SHP77 (cell line): ENCODE results near the gene ACOT13.
"Not testable (repeated sequence)": the region's sequence is repeated elsewhere in the genome, so short reads cannot be mapped to it uniquely, and the experiment has no call there.

Source experiments
- DNase-seq, 2 experiments: peaks; one replicate each; lab custom pipeline; 2025; lab: John Stamatoyannopoulos, UW

Gene ACOT13

GRCh38 chr6:24692848-24693592 is 26.1 kb downstream of the ACOT13 start:
- DNase-seq = no peak

DNA sequence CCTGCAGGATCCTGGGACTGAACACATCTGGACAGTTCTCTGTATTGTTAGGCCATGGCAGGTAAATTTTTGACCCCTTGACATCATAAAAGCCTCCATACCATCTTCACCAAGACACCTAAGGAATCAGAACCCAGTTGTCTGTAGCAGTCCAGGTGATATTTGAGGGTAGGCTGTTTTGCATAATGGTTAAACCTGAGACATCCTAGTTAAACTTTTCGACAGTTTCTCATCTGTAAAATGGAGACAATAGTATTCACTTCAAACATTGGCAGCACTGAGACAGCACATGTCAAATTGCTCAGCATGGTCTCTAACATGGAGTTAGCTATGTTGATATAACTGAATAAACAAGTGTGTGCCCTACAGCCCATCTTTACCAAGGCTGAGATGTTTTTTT is 27.3 kb downstream of the ACOT13 start:
- no peak for DNase-seq

DNA sequence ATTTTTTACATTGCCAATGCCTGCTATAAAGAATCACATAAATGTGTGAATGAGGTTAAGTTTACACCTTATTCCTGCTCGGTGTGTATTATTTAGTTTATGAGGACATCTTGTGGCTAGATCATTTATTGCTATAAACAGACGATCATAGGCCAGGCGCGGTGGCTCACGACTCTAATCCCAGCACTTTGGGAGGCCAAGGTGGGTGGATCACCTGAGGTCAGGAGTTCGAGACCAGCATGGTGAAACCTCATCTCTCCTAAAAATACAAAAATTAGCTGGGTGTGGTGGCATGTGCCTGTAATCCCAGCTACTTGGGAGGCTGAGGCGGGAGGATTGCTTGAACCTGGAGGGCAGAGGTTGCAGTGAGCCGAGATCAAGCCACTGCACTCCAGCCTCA is 28.8 kb downstream of the ACOT13 start:
- DNase-seq = peak; percentile 19 to 32

DNA sequence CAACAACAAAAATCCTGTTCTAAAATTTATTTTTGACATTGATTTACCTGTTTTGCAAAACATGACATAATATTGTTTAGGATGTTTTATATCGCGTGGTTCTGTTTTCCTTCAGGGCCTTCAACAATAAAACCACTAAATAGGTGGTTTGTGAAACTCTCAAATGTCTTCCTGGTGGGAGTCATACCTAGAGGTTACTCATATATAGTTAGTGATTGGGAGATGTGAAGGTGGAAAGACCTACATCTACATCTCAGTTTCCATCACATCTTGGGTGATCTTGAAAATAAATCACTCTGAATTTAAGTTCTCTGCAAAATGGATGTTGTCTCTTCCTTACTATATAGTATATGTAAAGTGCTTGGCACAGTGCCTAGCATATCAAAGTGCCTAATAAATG is 29.2 kb downstream of the ACOT13 start:
- no peak for DNase-seq

- DNase-seq = no peak
Measured at GRCh38 chr6:24699521-24700359, 32.9 kb downstream of the ACOT13 start.

- no peak for DNase-seq
Measured at GRCh38 chr6:24702720-24703282, 35.9 kb downstream of the ACOT13 start.

GRCh38 chr6:24704468-24704867 is 37.6 kb downstream of the ACOT13 start:
- DNase-seq = no peak

DNA sequence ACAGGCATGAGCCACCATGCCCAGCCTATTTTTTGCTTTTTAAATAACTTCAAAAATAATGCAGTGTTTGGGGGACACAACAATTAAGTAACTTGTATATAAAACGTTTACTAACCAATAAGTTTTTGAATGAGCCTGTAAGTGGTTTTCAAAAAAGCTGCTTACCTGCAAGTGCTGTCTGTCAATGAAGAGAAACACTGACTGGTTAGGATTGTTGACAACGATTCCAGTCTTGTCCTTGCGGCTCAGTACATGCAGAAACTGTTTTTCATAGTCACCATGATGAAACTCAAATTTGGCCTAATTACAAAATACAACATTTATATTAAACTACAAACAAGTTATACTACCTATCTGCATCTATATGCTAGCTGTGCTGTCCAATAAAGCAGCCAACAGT is 41.7 kb downstream of the ACOT13 start:
- no peak for DNase-seq

- DNase-seq = no peak
Measured at GRCh38 chr6:24709014-24709711, 42.3 kb downstream of the ACOT13 start.

GRCh38 chr6:24710519-24711303 is 43.8 kb downstream of the ACOT13 start:
- DNase-seq = no peak

GRCh38 chr6:24716602-24717148 is 49.8 kb downstream of the ACOT13 start:
- not testable (repeated sequence) for DNase-seq

- DNase-seq = no peak
Measured at GRCh38 chr6:24718449-24719124, 51.7 kb downstream of the ACOT13 start.

DNA sequence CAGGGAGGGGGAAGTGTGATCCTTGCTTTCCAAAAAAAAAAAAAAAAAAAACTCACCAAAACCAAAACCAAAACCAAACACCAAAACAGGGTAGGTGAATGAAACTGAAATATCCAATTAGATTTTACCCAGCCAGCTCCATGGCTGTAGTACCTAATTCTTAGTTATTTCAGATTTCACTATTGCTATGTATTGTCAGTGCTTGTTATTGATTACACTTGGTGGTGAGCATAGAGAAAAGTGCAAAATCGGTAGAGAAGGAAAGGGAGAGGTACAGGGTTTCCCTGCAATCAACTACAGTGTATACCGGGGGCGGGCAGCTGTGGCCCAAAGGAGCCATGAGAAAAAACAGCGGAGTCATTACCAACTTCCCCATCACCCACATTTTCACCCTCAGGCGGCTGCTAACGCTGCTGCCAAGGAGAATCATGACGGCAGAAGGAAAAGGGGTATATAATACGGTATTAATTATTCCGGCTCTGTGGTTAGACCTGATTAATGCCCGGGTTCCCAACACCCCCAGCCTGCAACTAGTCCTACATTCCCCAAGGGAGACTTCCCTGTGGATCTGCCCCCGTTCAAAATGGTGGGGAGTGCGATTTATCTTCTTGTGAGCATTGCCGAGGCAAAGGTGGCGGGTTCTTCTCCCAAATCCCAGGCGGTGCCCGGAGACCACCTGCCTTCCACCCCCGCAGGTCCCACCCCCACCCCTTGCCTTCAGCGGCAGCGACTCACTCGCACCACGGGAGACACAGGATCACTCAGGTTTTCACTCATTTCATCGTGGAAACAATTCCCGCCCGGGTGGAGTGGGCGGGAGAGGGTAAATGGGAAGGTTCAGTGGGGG is 52.5 kb downstream of the ACOT13 start, which contains the start of gene C6orf62:
TSS of gene C6orf62 (minus strand) at position 30 of the 847 bp plus-strand sequence. CDS start 486 bp downstream, outside the sequence.
- DNase-seq = no peak

DNA sequence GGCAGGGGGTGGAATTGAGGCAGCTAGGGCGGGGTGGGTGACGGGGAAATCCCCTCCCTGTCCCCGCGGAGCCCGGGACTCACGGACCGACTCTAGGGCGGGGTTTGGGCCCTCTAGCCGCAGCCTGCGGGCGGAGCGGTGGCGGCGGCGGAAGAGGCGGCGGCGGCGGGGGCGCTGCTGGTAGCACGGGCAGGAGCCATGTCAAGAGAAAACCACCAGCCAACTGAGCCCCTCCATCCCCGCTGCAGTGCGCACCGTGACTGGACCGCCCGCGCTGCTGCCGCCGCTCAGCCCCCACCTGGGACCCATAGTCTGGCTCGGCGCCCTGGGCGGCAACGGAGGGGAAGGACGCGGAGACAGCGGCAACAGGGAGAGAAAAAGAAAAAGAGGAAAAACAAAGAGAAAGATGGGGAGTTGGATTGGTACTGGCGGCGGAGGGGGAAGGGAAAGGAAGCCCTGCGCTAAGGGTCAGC is 53.3 kb downstream of the ACOT13 start:
- peak in 1 of 2 experiments; percentile 27 for DNase-seq

DNA sequence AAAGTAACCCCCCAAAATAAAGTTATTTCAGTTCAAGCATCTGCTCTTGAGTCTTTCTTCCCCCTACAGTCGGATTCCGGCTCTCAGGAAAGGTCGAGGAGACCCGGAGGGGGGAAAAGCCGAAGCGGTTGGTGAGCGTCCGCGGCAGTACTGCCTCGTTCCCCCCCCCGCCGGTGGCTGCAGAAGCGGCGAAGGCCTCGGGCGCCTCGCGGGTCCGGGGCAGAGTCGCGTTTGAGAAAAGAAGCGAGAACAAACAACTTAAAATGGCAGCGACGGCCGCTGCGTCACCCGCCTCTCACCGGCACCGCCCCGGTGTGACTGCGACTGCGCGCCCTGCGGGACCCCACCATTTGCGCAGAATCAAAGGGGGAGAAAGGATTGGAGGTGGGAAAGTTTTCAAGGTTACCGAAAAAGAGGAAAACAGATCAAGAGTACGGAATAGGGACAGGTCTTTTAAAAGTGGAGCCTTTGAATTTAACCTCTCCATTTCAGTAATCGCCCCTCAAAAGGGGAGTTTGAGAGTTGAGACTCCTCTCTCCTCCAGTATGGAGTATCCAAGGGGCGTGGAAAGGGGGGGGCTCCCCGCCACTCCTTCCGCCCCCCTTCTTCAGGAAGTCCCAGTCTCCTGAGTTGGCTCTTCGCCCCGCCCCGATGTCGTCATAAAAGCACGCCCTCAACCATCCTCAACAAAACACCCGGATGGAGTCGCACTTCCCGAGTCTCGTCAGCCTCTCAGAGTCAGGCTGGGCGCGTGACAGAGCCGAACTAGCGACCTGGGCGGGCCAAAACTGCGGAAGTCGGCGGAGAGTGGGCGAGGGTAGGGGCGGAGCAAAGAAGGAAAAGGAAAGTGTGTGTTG is 54.0 kb downstream of the ACOT13 start:
- DNase-seq = peak; percentile 97 to 99

DNA sequence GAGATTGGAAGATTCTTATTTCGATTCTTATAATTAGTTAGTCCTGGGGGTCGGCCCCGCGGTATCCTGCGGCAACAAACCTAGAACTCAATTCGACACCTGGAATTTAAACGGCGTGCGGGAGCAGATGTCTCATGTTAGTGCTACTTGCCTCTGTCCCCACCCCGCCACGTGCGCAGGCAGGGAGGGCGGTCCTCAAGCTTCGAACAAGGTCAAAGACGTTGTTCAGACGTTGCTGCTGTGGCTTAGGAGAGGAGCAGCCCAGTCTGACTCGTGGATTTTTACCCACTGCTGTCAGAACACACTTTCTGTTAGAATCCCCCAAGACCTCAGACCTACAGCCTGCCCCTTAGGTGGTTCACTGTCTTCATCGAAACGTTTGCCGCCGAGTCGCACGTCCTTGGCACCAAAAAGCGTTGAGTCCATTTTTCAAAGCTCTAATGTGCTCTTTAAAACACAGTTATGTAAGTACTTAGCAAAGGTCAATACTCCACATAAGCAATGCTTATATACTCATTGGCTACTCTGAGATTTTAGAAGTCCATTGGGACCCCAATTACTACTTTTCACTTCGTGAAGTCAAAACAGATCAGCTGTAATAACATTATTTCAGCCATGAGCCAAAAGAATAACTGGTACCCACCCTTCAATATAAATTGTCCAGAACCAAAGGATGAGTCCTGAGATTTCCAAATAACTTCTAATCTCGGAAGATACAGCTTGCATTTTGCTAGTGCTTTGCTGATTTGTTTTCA is 54.8 kb downstream of the ACOT13 start:
- DNase-seq = peak; percentile 89

GRCh38 chr6:24723270-24723669 is 56.4 kb downstream of the ACOT13 start:
- no peak for DNase-seq

DNA sequence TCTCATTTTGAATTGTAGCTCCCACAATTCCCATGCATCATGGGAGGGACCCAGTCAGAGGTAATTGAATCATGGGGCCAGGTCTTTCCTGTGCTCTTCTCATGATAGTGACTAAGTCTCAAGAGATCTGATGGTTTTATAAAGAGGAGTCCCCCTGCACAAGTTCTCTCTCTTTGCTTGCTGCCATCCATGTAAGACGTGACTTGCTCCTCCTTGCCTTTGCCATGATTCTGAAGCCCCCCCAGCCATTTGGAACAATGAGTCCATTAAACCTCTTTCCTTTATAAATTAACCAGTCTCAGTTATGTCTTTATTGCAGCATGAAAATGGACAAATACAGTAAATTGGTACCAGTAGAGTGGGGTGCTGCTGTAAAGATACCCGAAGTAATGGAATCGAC is 63.8 kb downstream of the ACOT13 start:
- not testable (repeated sequence) for DNase-seq
